ENCODE measurements around the gene MYRF. TPM values are rescaled to one million over a fixed set of nuclear protein-coding genes. Genes with fewer than 3 reads are reported as not detected.

MYRF gene
- 1 to 10 TPM in 1 of 2 experiments, under 1 TPM in 1; 0.97 to 1.6 TPM for total RNA-seq

- POLR2A ChIA-PET, result interaction anchor here (0.9 kb wide), 1 partner anchor 23 kb away, joined by 3 read pairs; no protein-coding TSS in a partner anchor
- Mint-ChIP-seq H3K27ac (no peak within 1 kb of the TSS), H3K36me3 (ENCODE audit: low read depth) (no peaks in the 10 kb centered on the region), H3K4me1 (ENCODE audit: low read depth) (peaks cover 21% of the 10 kb centered on the region), H3K9me3 (no peaks in the 10 kb centered on the region), H3K4me3 (peak within 1 kb of the TSS; percentile 52), H3K27me3 (peaks cover 32% of the 10 kb centered on the region)
- DNase-seq (peak; percentile 62), ATAC-seq (peak; percentile 72)
- intact Hi-C loops (cut with micrococcal nuclease), result no loop called here
- TF ChIP-seq CTCF (IDR thresholded peaks at IDR 0.05), result peak; percentile 55
- CTCF ChIA-PET, result interaction anchor here (0.9 to 1.9 kb wide), 6 partner anchors 10 to 45 kb away, joined by 3 to 7 read pairs (median 4); no protein-coding TSS in a partner anchor
Observed at GRCh38 chr11:61752117-61752924, at the start of gene MYRF. TSS of gene MYRF (plus strand) at chr11:61752636. CDS start at chr11:61752745, 109 bp downstream.

- H3K4me1 Mint-ChIP-seq (ENCODE audit: low read depth), result peaks cover 13% of the 10 kb centered on the region
- ATAC-seq (peak; percentile 35), DNase-seq (peak; percentile 36)
- ChIA-PET POLR2A (interaction anchor here (1.0 to 1.1 kb wide), 2 partner anchors 18 to 21 kb away, joined by 3 to 4 read pairs; no protein-coding TSS in a partner anchor), CTCF (interaction anchor here (1.1 to 1.7 kb wide), 4 partner anchors 11 to 45 kb away, joined by 3 to 6 read pairs (median 4); no protein-coding TSS in a partner anchor)
- intact Hi-C loops (cut with micrococcal nuclease), result no loop called here
- no peaks in the 10 kb centered on the region for H3K9me3 Mint-ChIP-seq
- H3K4me3 Mint-ChIP-seq, result no peak overlapping the region
- H3K27ac Mint-ChIP-seq, result no peak overlapping the region
- TF ChIP-seq CTCF (IDR thresholded peaks at IDR 0.05), result no peak
- no peaks in the 10 kb centered on the region for H3K36me3 Mint-ChIP-seq (ENCODE audit: low read depth)
- H3K27me3 Mint-ChIP-seq, result no peaks in the 10 kb centered on the region
Observed at GRCh38 chr11:61702701-61703312, 49.6 kb upstream of the MYRF start.

DNA sequence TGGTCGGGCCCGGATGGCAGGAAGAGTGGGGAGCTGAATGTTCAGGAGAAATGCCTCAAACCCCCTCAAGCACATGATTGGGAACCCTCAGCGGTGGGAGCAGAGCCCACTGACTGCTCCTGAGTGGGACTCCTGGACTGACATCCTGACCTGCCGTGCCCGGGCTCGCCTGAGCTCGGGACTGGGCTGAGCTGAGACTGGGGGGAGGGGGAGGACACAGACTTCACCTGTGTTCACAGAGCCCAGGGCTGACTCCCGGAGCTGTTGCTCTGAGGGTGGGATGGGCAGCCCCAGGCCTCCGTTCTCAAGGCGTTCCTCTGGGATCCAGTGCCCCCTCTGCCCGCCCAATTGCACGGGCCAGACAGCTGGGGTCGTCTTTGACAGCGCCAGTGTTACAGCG is 47.6 kb upstream of the MYRF start:
- no peaks in the 10 kb centered on the region for H3K36me3 Mint-ChIP-seq (ENCODE audit: low read depth)
- no peak overlapping the region for H3K4me3 Mint-ChIP-seq
- no peak for ATAC-seq
- intact Hi-C loops (cut with micrococcal nuclease), result no loop called here
- ChIA-PET POLR2A (no interaction called here), CTCF (interaction anchor here (1.7 kb wide), 1 partner anchor 28 kb away, joined by 5 read pairs; no protein-coding TSS in a partner anchor)
- DNase-seq, result no peak
- no peak overlapping the region for H3K27ac Mint-ChIP-seq
- no peak for TF ChIP-seq CTCF (IDR thresholded peaks at IDR 0.05)
- no peaks in the 10 kb centered on the region for H3K9me3 Mint-ChIP-seq
- peaks cover 4% of the 10 kb centered on the region for H3K4me1 Mint-ChIP-seq (ENCODE audit: low read depth)
- no peaks in the 10 kb centered on the region for H3K27me3 Mint-ChIP-seq

- Mint-ChIP-seq H3K27me3 (no peaks in the 10 kb centered on the region), H3K27ac (no peak overlapping the region), H3K9me3 (no peaks in the 10 kb centered on the region), H3K4me3 (no peak overlapping the region), H3K4me1 (ENCODE audit: low read depth) (peaks cover 4% of the 10 kb centered on the region), H3K36me3 (ENCODE audit: low read depth) (no peaks in the 10 kb centered on the region)
- DNase-seq (no peak), ATAC-seq (no peak)
- no peak for TF ChIP-seq CTCF (IDR thresholded peaks at IDR 0.05)
- intact Hi-C loops (cut with micrococcal nuclease), result no loop called here
- CTCF ChIA-PET, result interaction anchor here (1.8 kb wide), 1 partner anchor 27 kb away, joined by 4 read pairs; no protein-coding TSS in a partner anchor
- POLR2A ChIA-PET, result interaction anchor here (1.0 kb wide), 1 partner anchor 23 kb away, joined by 3 read pairs; no protein-coding TSS in a partner anchor
Observed at GRCh38 chr11:61706452-61707400, 45.7 kb upstream of the MYRF start.
